Peyer's patch (tissue), 4 donors: Measurements from ENCODE around the gene UNC119.

ENCODE experiments used
- POLR2A ChIP-seq, 2 donors: fragments of 450-650 bp; IDR thresholded peaks; one replicate each; pipeline ENCODE4 v1.5.1; 2017; ENCODE audit warnings: antibody characterized with exemption in 2 of 2, mild to moderate bottlenecking in 2 of 2, moderate library complexity in 2 of 2
- TF ChIP-seq, protein P1 (sequence below), 6 experiments: fragments of 450-650 bp in 4 of 6; fragments of 200-600 bp in 2 of 6; sonication (generic) in 1 of 6; IDR thresholded peaks; one replicate each; pipeline ENCODE4 v1.5.1; 2017 to 2019; ENCODE audit warnings: antibody characterized with exemption in 6 of 6, mild to moderate bottlenecking in 3 of 6, moderate library complexity in 1 of 6

DNA sequence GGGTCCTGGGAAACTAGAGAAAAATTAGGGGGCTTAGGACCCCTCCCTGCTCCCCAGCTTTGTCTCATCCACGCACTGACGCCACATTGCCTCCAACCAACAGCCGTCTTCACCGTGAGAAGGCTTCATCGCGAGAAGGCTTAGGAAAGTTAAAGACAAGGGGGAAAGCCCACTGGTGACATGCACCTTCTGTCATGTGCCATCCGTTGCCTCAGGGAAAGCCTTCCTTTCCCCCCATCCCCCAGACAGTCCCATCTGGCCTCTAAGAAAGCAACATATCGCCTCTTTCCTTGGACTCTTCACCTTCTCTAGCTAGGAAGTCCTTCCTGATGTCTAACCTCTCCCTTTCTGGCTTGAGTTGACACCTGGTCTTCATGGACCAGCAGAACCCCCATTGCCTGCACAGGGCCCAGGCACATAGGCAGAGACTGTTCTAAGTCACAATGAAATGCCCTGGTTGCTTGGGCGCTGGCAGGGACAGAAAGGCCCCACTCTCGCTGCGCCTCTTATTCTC lies 44.2 kb downstream of the UNC119 start:
- TF ChIP-seq, protein P1, sequence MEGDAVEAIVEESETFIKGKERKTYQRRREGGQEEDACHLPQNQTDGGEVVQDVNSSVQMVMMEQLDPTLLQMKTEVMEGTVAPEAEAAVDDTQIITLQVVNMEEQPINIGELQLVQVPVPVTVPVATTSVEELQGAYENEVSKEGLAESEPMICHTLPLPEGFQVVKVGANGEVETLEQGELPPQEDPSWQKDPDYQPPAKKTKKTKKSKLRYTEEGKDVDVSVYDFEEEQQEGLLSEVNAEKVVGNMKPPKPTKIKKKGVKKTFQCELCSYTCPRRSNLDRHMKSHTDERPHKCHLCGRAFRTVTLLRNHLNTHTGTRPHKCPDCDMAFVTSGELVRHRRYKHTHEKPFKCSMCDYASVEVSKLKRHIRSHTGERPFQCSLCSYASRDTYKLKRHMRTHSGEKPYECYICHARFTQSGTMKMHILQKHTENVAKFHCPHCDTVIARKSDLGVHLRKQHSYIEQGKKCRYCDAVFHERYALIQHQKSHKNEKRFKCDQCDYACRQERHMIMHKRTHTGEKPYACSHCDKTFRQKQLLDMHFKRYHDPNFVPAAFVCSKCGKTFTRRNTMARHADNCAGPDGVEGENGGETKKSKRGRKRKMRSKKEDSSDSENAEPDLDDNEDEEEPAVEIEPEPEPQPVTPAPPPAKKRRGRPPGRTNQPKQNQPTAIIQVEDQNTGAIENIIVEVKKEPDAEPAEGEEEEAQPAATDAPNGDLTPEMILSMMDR (IDR thresholded peaks at IDR 0.05): no peak
- TF ChIP-seq POLR2A (IDR thresholded peaks at IDR 0.05): no peak
